DMS114 treated with DMSO at 0.1 percent for 48 hours (cell line): ENCODE data around the gene IL1RAP.

ENCODE experiments used
- DNase-seq: peaks from one replicate; lab custom pipeline; 2025; ENCODE audit not compliant: unreplicated experiment; lab: John Stamatoyannopoulos, UW

The IL1RAP gene

DNA sequence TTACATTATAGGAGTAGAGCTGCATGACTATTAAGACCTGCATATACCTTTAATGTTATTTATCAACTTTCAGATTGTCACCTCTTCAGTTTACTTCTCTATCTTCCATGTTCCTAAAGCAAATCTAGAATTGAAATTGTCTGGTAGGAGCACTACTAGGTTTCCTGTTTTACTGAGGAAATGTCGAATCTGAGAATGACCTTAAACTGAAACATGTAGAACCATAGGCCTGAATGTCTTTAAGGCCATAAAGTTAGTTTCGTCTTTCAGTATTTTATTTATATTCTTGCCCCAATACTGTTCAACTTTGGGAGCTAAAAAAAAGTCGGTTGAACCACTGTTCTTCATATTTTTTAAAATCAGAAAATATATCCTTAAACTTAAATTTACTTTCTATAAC is 92.7 kb downstream of the IL1RAP start:
- no peak for DNase-seq

DNA sequence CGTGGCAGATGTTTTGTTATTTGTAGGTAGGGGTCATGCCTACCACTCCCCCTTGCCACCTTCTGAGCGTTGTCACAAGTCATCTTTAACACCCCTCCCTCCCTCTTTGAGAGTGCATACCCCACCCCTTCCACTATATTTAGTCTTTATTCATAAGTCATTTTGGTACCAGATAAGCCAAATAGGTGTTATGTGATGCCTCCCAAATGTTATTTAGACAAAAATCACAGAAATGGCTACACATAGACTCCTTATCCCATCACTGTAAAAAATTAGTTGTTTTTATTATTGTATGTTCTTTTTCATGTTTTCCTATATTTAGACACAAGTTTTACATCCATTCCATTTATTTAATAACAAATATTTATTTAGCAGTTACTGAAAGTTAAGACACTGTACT is 93.1 kb downstream of the IL1RAP start:
- no peak for DNase-seq

DNA sequence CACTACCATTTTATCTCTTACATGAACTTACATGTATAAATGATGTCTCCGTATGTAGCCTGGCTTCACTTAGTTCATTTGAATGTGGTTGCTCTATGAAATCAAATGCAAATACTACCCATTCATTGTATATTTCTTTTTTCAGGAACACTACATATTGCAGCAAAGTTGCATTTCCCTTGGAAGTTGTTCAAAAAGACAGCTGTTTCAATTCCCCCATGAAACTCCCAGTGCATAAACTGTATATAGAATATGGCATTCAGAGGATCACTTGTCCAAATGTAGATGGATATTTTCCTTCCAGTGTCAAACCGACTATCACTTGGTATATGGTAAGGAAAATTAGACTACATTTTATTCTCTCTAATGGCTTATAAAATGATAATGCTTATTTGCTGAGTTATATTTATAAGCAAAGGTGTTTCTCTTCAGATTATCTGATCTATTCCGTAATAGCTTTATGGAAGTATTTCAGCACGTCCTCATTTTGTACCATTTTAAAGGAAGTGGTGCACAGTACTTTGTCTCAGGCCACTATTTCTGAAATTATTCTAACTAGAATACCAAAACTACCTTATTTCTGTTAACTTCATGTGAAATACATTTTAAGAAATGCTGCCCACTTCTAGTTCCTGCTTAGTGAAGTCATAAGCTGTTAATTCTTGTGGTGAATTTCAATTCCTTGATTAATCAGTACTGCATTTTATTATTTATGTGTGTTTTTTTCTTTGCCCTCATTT is 95.1 kb downstream of the IL1RAP start:
- DNase-seq, result no peak

DNA sequence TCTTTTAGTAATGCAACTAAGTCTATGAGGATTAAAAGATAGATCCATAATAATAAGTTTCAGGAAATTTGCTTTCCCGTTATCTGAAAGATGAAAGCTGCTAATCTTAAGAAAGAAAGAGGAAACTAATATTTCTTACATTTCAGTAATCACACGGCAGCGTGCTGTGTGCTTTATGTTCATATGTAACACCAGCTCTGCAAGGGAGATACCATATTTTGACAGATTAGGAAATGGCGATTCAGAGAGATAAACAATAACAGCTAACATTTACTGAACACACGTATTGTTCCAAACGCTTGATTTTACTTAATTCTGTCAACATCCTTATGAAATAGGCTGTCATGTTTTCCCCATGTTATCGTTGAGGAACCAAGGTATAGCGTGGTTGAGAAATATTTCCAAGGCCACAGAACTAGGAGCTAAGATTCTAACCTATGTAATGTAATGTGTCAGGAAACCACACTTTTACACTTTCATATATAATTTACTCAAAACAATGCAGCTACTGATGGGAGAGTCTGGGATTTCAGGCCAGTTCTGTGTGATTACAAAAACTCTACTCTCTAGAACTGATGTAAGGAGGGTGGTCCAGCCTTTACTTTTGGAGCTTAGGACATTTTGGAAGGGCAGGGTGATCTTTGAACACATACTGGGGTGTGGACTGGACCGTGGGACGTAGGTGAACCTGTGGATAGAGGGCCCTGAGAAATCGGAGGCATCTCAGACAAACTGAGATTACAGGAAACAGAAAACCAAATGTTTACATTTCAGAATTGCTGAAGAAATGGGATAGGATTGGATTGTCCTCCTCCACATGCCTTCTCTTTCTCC is 100.6 kb downstream of the IL1RAP start:
- DNase-seq, result no peak

DNA sequence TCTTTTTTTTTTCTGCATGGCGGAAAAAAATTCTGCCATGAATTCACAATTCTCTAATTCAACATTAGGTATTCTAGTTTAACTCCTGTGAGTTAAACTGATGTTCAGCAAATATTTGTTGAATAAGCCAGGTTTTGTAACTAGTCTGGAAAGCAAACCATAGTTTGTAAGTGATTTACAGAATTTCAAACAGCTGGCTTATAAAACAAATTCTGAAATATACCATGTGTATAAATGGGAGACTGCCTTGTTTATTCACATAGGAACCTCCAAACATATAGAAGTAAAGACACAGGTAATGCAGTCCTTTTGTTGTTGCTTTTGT is 101.1 kb downstream of the IL1RAP start:
- no peak for DNase-seq

DNA sequence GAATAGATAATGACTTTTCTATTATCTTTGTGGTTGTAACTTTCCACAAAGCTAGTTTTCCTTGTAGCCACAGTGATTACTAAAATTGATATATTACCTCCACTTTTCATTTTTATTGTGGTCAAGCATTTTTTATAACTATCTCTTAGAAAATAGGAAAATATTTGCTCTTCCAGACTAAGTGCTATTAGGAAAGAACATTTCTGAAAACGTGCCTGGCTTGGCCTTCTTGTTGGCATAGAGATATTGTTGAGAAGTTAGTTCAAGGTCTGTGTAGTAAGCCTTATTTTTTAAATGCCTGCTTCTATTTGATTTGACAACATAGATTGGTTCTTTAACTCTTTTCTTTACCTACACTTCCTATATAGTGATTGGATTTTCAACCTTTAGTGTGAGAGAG is 101.7 kb downstream of the IL1RAP start:
- DNase-seq, result no peak

DNA sequence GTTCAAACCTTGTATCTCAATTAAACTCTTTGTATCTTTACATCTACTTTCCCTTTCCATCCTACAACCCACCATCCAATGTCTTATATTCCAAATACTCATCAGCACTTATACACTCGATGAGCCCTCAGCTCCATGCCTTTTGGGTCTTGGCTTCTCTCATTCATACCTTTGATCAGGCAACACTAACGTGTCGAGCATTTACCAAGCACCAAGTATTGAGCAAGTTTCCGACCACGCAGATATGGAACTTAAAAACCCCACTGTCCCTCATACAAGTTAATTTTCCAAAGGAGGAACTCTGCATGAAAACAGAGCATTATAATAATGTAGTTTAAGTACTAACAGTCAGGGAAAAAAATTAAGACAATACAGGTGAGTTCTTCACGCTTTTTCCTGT is 102.8 kb downstream of the IL1RAP start:
- no peak for DNase-seq

DNA sequence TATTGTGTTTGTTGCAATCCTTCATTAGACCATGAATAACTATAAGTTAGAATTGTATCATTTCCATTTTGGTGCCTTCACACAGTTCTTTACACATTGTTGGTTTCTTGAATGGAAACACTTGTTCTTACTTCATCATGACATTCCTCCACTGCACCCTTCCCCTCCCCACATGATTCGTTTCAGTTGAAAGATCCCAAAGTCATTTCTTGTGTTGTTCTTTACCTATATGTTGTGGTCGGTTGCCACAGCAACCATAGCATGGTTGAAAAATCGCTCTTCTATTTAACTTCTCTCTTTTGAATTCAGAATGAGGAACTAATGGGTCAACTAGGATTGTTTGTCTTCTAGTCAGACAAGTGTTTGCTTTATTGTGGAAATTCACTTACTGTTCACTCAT is 103.3 kb downstream of the IL1RAP start:
- no peak for DNase-seq

DNA sequence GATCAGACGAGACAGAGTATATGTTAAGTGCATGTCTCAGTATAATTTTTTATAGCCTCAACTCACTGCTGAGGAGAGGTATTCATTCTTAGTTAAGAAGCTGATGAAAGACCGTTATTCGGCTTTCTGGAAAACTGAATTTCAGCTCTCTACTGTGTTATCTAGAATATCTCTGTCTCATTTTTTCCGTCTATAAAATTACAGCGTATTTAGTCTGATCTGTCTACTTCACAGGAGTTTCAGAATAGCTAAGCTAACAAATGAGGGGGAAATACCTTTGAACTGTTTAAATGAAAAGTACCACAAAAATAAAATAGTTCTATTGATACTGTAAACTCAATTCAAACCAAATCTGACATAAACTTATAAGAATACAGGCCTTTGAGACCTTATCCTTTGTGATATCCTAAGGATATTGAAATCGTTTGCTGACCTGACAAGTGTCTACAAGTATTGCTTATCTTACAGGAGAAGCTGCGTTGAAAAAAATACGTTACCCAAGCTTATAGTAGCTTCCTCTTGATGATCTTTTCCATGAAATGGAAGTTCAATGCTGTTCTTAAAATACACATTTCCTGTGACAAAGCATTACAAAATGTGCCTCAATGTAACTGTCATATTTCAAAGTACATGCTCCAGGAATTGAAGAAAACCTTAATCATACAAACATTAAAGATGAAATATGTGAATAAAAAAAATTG is 104.6 kb downstream of the IL1RAP start:
- DNase-seq, result no peak

DNA sequence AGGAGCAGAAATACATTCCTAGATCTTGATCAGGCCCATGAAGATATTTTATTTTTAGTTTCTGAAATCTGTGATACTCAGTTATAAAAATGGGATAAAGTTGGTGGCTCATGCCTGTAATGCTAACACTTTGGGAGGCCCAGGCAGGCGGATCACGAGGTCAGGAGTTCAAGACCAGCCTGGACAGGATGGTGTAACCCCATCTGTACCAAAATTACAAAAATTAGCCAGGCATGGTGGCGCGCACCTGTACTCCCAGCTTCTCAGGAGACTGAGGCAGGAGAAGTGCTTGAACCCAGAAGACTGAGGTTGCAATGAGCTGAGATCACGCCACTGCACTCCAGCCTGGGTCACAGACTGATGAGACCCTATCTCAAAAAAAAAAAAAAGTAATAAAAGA is 105.5 kb downstream of the IL1RAP start:
- no peak for DNase-seq

DNA sequence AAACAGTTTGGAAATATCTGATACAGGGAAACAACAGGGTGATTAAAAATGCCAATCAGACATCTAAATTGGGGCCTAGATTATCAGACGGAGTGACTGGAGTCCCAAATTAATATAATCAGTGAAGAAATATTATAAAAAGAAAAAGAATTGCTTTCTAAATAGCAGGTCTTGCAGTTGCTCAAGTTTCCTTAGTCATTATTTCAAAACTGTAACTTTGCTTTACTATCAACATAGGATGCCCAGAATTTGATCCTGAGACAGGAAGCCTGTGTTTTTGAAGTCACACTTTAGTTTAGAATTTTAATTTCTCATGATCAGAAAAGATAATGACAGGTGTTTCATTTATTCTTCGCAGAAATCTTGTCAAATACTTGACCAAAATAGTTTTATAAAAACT is 105.9 kb downstream of the IL1RAP start:
- DNase-seq, result no peak

DNA sequence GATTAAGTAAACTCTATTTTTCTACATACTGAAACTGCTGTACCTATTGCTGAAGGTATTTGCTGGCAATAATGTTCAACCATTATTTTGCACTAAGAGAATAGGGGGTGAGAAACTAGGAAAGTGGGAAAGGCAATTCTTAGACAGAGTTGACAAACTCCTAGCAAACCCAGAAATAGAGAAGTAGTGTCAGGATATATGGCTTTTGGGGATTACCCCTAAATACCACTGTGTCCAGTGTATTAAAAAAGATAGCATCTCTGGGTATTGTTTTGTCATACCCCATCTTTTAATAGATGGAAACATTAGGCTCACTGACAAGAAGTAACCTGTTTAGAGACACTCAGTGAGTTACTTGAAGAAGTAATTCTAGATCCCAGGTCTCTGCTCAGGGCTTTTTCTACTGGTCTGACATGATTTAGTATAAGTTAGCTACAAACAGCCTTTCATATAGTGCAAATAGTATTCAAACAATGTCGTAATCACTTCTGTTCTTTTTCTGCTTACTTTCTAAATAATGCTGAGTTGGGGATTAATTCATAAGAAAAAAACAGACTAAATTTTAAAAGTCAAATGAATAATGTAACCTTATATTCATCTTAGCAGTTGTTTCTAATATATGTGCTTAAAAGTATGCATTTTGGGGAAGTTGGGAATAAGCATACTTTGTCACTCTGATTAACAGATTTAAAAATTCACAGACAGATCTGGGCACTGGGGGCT is 107.2 kb downstream of the IL1RAP start:
- no peak for DNase-seq

DNA sequence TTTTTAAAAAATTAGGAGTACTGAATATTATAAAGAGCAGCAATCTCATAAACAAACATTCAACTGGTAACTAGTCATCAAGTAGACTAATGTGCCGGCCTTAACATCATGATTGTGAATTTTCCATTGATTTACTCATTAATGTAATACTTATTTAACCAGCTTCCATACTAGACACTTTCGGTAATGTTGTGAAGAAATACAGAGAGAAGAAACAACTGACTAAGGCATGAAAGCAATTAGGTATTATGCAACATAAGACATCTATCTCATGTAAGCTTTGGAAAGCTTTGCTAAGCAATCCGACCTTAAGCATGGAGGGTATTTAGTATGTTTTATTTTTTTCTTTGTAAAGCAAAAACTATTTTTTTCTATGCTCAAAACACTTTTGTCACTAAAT is 108.0 kb downstream of the IL1RAP start:
- DNase-seq, result no peak

DNA sequence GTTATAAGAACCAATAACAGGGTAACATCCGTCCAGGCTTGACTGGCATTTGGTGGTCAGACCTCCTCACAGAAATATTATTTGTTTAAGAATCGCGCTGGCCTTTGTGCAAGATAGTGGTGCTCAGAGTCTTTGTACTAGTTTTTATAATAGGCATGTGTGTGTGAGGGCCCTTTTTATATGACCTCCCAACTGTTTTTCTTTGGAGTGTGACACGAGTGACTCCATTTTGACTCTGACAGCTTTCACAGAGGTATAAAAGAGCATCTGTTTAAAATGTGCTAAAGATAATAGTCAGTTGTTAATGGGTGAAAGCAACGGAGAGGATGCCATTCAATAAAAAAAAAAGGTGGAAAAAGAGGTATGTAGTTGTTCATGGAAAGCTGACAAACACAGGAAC is 110.4 kb downstream of the IL1RAP start:
- DNase-seq, result no peak

DNA sequence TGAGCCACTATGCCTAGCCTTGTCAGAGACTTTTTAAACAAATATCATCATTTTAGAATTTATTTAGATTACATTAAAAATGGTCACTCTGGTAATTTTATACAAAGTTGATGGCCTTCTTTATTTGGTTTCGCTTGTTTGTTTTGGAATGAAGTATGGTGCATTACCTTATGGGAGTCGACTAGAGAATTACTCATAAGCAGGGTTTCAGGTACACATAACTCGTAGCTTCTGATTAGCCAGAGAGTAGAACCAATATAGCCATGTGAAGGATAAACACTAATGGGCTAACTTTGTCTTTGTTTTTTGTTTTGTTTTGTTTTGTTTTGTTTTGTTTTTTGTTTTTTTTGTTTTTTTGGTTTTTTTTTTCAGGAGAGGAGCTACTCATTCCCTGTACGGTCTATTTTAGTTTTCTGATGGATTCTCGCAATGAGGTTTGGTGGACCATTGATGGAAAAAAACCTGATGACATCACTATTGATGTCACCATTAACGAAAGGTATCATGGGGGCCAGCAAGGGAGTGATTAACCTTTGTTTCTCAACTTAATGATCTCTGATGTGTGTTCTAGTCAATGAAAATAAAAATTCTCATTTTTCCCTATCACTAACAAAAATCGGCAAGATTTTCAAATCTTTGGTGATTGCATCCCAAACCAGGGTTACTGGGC is 113.2 kb downstream of the IL1RAP start:
- DNase-seq, result no peak

DNA sequence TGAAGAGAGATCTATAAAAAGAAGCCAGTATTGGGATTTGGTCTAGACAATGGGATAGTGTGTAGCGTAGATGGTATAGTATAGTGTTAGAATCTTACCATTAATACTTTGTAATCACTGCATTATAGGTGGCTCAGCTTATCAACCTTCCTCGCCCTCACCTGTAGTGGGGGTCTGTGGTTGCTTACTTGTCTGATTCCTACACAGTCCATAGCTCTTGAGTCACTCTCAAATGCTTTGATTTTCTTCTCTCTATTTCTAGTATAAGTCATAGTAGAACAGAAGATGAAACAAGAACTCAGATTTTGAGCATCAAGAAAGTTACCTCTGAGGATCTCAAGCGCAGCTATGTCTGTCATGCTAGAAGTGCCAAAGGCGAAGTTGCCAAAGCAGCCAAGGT is 115.2 kb downstream of the IL1RAP start:
- no peak for DNase-seq

DNA sequence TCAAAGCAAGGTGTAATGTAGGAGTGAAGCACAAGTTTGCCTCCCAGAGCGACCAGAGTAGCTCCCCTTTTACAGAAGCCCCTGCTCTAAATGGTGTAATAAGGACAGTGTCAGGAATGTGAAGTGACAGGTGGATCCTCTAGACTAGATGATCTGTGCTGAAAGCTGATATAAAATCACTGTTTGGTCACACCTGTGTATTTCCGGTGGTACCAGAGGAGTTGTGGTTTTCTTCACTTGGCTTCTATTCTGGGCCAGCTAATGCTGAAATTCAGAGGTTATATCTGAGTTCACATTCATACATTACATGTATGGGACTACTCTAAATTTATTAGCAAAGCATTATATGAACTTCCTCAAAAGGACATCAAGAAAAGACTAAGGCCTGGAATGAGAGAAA is 117.4 kb downstream of the IL1RAP start:
- no peak for DNase-seq

DNA sequence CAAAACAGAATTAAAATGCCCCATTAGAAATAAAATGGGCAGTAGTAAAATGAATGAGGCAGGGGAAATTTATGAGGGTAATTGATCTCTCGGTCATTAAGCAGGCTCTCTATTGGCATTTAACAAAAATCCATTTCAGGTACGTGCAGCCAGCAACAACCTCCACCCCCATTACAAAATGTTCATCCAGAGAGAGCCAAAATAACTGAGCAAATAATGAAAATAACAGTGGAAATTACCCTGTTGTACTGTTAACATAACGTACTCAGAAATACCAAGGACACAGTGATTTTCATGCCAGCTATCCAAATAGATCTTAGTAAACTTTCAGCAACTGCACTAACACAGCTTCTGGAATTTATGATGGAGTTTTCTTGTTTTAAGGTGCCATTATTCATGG is 127.7 kb downstream of the IL1RAP start:
- DNase-seq, result no peak

DNA sequence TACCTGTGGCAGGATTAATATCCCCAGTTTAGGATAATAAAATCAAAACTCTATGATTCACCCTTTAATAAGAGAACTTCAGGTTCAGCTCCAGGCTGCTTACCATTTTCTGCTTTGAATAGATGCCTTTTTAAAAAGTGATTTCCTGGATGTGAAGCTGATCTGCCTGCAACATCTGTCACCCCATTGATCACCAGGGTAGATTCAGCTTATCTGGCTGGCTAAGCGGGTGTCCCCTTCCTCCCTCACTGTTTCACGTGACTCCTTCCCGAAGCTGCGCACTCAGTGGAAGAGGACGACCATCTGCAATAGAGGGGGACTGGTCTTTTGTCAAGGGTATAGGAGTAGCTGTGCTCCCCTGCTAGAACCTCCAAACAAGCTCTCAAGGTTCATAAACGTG is 128.1 kb downstream of the IL1RAP start:
- no peak for DNase-seq

DNA sequence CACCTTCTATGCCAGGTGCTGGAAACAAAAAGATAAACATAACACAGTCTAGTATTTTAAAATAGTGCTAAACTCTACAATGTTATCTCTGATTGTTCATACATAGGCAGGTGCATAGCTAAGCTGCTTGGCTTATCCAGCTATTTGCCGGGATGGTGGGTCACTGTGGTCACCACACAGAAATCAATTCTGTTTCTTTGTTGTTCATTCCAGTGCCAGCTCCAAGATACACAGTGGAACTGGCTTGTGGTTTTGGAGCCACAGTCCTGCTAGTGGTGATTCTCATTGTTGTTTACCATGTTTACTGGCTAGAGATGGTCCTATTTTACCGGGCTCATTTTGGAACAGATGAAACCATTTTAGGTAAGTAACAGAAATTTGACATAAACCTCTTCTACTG is 130.2 kb downstream of the IL1RAP start:
- DNase-seq, result no peak

DNA sequence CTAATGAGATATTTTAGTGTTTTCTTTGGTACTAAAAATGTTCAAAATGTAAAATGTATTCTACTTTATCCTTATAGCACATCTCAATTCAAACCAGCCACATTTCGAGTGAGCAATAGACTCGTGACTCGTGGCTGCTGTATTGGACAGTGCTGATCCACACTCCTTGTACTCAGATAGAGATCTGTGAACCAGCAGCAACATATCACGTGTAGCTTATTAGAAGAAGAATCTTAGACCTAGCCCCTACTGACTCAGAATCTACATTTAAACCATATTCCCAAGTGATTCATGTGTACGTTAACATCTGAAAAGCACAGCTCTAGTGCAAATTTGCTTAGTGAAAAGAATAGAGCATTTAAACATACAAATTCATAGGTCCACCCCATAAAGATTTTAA is 130.9 kb downstream of the IL1RAP start:
- DNase-seq, result no peak
